VCaP (cell line): Measurements from ENCODE around the gene GTF2IRD1.
A peak's percentile ranks its signal among the peaks of the same experiment; 100 is the strongest.
"Not testable (repeated sequence)": the region's sequence is repeated elsewhere in the genome, so short reads cannot be mapped to it uniquely, and the experiment has no call there.

Experiments used
- H3K27ac ChIP-seq: fragments of 450-650 bp; 2 replicates; pipeline ENCODE4 v1.5.1; 2017
- TF ChIP-seq, protein P1 (sequence below): fragments of 450-650 bp; conservative IDR thresholded peaks from 2 replicates; pipeline ENCODE4 v1.5.1; 2017; ENCODE audit warnings: mild to moderate bottlenecking, moderate library complexity

GTF2IRD1 gene

DNA sequence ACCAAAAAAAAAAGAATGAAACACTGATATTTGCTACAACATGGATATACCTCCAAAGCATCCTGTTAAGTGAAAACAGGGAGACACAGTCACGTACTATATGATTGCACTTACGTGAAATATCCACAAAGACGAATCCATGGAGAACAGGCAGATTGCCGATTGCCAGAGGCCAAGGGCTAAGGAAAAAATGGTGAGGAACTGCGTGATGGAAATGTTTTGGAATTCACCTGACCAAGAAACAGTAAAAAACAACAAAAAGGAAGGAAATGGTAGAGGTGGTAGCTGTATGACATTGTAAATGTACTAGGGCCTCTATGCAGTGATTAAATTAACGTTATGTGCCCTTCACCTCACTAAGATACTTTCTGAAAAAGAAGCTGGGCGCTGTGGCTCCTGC is 44.1 kb upstream of the GTF2IRD1 start:
- TF ChIP-seq, protein P1, sequence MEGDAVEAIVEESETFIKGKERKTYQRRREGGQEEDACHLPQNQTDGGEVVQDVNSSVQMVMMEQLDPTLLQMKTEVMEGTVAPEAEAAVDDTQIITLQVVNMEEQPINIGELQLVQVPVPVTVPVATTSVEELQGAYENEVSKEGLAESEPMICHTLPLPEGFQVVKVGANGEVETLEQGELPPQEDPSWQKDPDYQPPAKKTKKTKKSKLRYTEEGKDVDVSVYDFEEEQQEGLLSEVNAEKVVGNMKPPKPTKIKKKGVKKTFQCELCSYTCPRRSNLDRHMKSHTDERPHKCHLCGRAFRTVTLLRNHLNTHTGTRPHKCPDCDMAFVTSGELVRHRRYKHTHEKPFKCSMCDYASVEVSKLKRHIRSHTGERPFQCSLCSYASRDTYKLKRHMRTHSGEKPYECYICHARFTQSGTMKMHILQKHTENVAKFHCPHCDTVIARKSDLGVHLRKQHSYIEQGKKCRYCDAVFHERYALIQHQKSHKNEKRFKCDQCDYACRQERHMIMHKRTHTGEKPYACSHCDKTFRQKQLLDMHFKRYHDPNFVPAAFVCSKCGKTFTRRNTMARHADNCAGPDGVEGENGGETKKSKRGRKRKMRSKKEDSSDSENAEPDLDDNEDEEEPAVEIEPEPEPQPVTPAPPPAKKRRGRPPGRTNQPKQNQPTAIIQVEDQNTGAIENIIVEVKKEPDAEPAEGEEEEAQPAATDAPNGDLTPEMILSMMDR, result no peak
- H3K27ac ChIP-seq, result no peak overlapping the region

DNA sequence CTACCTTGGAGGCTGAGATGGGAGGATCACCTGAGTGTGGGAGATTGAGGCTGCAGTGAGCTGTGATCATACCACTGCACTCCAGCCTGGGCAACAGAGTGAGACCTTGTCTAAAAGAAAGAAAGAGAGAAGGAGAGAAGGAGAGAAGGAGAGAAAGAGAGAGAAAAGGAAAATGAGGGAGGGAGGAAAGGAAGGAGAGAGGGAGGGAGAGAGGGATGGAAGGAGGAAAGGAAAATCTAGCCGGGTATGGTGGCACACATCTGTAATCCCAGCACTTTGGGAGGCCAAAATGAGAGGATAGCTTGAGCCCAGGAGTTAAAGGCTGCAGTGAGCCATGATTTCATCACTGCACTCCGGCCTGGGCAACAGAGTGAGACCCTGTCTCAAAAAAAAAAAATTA is 42.9 kb upstream of the GTF2IRD1 start:
- H3K27ac ChIP-seq, result no peak overlapping the region
- TF ChIP-seq, protein P1, result no peak

DNA sequence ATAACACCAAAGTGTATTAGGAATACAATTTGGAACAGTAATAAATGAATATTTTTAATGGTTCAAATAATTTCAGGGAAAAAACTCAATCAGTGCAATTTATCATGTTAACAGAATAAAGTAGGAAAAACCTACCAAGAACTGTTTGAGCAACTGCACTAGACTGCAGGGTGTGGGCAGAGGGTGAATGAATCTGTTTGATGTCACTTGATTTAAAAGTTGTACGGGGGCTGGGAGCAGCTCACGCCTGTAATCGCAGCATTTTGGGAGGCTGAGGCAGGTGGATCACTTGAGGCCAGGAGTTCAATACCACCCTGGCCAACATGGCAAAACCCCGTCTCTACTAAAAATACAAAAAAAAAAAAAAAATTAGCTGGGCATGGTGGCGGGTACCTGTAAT is 42.1 kb upstream of the GTF2IRD1 start:
- H3K27ac ChIP-seq, result not testable (repeated sequence)

DNA sequence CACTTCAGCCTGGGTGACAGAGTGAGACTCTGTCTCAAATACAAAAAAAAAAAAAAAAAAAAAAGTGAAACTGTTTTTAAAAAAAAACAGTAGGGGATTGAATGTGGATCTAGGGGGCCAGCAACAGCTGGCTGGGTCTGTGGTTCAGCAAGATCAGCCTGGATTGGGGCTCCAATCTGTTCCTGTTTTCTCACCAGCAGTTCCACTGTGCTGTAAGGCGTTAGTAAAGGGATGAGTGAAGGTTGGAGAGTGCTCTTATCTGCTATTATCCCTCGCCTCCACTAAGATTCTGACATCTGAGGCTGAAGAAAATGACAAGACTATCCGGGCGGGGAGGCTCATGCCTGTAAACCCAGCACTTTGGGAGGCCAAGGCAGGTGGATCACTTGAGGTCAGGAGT is 41.6 kb upstream of the GTF2IRD1 start:
- no peak overlapping the region for H3K27ac ChIP-seq
- TF ChIP-seq, protein P1, result no peak

DNA sequence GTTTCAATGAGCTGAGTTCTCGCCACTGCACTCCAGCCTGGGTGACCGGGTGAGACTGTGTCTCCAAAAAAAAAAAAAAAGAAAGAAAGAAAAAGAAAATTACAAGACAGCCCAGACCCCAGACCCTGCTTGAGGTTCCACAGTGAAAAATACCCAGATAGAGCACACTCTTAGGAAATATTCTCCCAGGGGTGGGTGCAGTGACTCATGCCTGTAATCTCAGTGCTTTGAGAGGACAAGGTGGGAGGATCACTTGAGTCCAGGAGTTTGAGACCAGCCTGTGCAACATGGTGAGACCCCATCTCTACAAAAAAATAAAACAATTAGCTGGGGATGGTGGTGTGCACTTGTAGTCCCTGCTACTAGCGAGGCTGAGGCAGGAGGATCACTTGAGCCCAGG is 41.1 kb upstream of the GTF2IRD1 start:
- TF ChIP-seq, protein P1, result no peak
- H3K27ac ChIP-seq, result no peak overlapping the region

DNA sequence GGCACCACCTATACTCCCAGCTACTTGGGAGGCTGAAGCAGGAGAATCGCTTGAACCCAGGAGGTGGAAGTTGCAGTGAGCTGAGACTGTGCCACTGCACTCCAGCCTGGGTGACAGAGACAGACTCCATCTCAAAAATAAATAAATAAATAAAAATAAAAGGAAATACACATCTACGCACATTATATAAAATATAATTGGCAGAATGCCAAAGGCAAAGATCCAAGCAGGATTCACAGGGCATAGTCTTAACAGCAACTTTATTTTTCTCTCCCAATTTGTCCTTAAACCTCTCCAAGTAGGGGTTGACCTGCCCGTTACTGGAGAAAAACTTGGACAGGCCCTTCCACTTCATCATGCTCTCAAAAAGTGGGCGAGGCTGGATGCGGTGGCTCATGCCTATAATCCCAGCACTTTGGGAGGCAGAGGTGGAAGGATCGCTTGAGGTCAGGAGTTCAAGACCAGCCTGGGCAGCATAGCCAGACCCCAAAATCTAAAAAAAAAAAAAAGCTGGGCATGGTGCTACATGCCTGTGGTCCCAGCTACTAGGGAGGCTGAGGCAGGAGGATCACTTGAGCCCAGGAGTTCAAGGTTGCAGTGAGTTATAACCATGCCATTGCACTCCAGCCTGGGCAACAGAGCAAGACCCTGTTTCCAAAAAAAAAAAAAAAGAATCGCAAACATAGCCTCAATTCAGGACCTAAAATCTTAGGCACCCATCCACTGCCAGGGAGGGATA is 38.9 kb upstream of the GTF2IRD1 start:
- H3K27ac ChIP-seq, result not testable (repeated sequence)

DNA sequence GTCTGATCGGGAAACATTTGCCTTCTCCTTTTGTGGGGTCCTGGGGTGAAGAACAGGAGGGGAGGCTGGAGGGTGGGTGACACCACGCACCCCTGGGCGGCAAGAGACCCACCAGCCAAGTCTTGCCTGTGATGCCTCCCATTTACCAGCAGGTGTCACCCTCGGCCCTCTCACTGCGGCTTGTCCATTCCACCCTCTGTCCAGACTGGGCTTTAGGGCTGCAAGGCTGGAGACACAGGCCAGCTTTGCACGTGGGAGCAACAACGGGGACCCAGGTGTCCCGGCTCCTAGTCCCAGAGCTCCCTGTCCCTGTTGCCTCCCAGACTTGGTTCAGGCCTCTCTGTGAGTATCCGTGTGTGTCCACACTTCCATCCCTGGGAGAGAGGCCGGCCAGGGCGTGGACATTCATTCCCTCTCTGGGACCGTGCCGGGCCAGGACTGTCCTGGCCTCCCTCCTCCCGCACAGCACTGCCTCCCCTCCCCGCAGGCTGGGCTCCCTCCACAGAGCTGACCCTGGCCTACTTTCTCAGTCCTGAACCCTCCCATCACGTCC is 36.2 kb upstream of the GTF2IRD1 start:
- peak overlapping the region; percentile 44; the same call in 1 of the 2 replicates for H3K27ac ChIP-seq
- TF ChIP-seq, protein P1, result peak; percentile 99

DNA sequence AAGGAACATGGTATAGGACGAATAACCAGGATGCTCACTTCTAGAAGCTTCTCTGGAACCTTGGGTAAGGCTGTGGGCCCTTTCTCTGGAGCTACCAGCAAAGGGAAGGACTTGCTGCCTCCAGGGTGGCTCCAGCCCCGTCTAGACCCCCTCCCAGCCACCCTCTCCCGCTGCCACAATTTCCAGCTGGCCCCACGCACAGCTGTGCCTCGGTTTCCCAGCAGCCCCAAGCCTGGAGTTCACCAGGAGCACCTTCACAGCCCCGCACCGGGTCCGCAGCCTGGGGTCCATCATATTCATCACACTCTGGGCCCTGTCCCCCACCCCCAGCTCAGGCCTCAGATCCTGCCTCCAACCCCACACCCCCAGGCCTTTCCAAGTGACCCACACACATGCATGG is 35.6 kb upstream of the GTF2IRD1 start:
- peak overlapping the region; percentile 44; the same call in 1 of the 2 replicates for H3K27ac ChIP-seq
- TF ChIP-seq, protein P1, result no peak
